Calu3 (cell line): ENCODE measurements around the gene OR8D2. TPM values are rescaled to one million over a fixed set of nuclear protein-coding genes. Genes with fewer than 3 reads are reported as not detected.

Experiments used
- BruUV-seq: library from RNA; stranded (reverse); fragments of 400-500 nt; replicated peaks from 2 replicates; lab custom pipeline; 2021; lab: Mats Ljungman, UMichigan
- CTCF ChIA-PET: fragments of 300-600 bp; sonication (Branson Sonifier 250); formaldehyde crosslinking; loops from one replicate; lab custom pipeline; 2022; ENCODE audit warnings: antibody characterized with exemption; lab: Charles Lee
- DNase-seq: peaks from one replicate; pipeline ENCODE4 v3.0.0; 2022
- H3K27ac Mint-ChIP-seq: one replicate; pipeline ENCODE4 v1.8.0; 2022; ENCODE audit warnings: mixed read lengths; ENCODE audit not compliant: unreplicated experiment
- H3K27me3 Mint-ChIP-seq: one replicate; pipeline ENCODE4 v1.8.0; 2022; ENCODE audit warnings: mixed read lengths; ENCODE audit not compliant: unreplicated experiment
- H3K36me3 Mint-ChIP-seq: one replicate; pipeline ENCODE4 v1.8.0; 2022; ENCODE audit warnings: mild to moderate bottlenecking, moderate library complexity, mixed read lengths; ENCODE audit not compliant: insufficient read depth, unreplicated experiment
- H3K4me1 Mint-ChIP-seq: one replicate; pipeline ENCODE4 v1.8.0; 2022; ENCODE audit warnings: mild to moderate bottlenecking, low read depth, mixed read lengths; ENCODE audit not compliant: unreplicated experiment
- H3K4me3 Mint-ChIP-seq: one replicate; pipeline ENCODE4 v1.8.0; 2022; ENCODE audit warnings: mild to moderate bottlenecking, low read depth, moderate library complexity, mixed read lengths; ENCODE audit not compliant: unreplicated experiment
- H3K9me3 Mint-ChIP-seq: one replicate; pipeline ENCODE4 v1.8.0; 2022; ENCODE audit warnings: low read depth, mixed read lengths; ENCODE audit not compliant: unreplicated experiment
- CTCF ChIP-seq: fragments of 200-600 bp; IDR thresholded peaks from one replicate; pipeline ENCODE4 v1.8.0; 2022; ENCODE audit warnings: antibody characterized with exemption; ENCODE audit not compliant: unreplicated experiment
- intact Hi-C: fragments of 100-400 bp; cut with micrococcal nuclease; formaldehyde crosslinking; loops from one replicate; pipeline ENCODE4 v1.10.0; 2022; ENCODE audit not compliant: unreplicated experiment
- total RNA-seq: library from RNA; stranded (reverse); gene quantifications from 2 replicates; pipeline ENCODE4 v1.2.3, GENCODE V29; 2022

The OR8D2 gene
- total RNA-seq, 1 experiment from 2014 or later = not detected

GRCh38 chr11:124340142-124340447 is 20.1 kb upstream of the OR8D2 start:
- no peak overlapping the region for H3K27ac Mint-ChIP-seq
- CTCF ChIA-PET = no interaction called here
- no peak for TF ChIP-seq CTCF
- H3K36me3 Mint-ChIP-seq = no peaks in the 10 kb centered on the region
- H3K4me3 Mint-ChIP-seq = no peak overlapping the region
- intact Hi-C loops = no loop called here
- no peaks in the 10 kb centered on the region for H3K4me1 Mint-ChIP-seq
- BruUV-seq = no TSS peak
- H3K9me3 Mint-ChIP-seq = peaks cover 4% of the 10 kb centered on the region
- DNase-seq = no peak
- H3K27me3 Mint-ChIP-seq = no peaks in the 10 kb centered on the region

GRCh38 chr11:124339396-124340141 is 19.6 kb upstream of the OR8D2 start:
- BruUV-seq = no TSS peak
- peaks cover 4% of the 10 kb centered on the region for H3K9me3 Mint-ChIP-seq
- TF ChIP-seq CTCF = no peak
- H3K27me3 Mint-ChIP-seq = no peaks in the 10 kb centered on the region
- H3K4me3 Mint-ChIP-seq = no peak overlapping the region
- no peak overlapping the region for H3K27ac Mint-ChIP-seq
- H3K36me3 Mint-ChIP-seq = no peaks in the 10 kb centered on the region
- DNase-seq = no peak
- intact Hi-C loops = no loop called here
- H3K4me1 Mint-ChIP-seq = no peaks in the 10 kb centered on the region
- CTCF ChIA-PET = no interaction called here

GRCh38 chr11:124331873-124332272 is 11.9 kb upstream of the OR8D2 start:
- Mint-ChIP-seq H3K36me3 (no peaks in the 10 kb centered on the region), H3K4me3 (no peak overlapping the region), H3K27ac (no peak overlapping the region), H3K4me1 (no peaks in the 10 kb centered on the region), H3K27me3 (no peaks in the 10 kb centered on the region), H3K9me3 (peaks cover 14% of the 10 kb centered on the region)
- no TSS peak for BruUV-seq
- TF ChIP-seq CTCF = no peak
- no peak for DNase-seq
- intact Hi-C loops = no loop called here
- CTCF ChIA-PET = no interaction called here

- intact Hi-C loops = loop anchor here (1.0 kb wide), 1 partner anchor 24 kb away; no protein-coding TSS in a partner anchor
- H3K36me3 Mint-ChIP-seq = no peaks in the 10 kb centered on the region
- no peak overlapping the region for H3K4me3 Mint-ChIP-seq
- H3K27me3 Mint-ChIP-seq = no peaks in the 10 kb centered on the region
- no peak for DNase-seq
- peaks cover 15% of the 10 kb centered on the region for H3K9me3 Mint-ChIP-seq
- H3K4me1 Mint-ChIP-seq = no peaks in the 10 kb centered on the region
- BruUV-seq = no TSS peak
- CTCF ChIA-PET = no interaction called here
- no peak overlapping the region for H3K27ac Mint-ChIP-seq
- no peak for TF ChIP-seq CTCF
Measured at GRCh38 chr11:124329787-124330478, 9.9 kb upstream of the OR8D2 start.
